GM12878 (cell line): Measurements from ENCODE around the gene FKBP7. TPM values are rescaled to one million over a fixed set of nuclear protein-coding genes. Genes with fewer than 3 reads are reported as not detected.

Experiments used
- ATAC-seq: fragments of 200-7000 bp; cut with Tn5 transposase; 3 replicates; pipeline ENCODE4 v1.9.1; 2020; ENCODE audit warnings: mild to moderate bottlenecking, moderate library complexity
- BruUV-seq: library from RNA; stranded (reverse); fragments of 400-500 nt; replicated peaks from 2 replicates; lab custom pipeline; 2021; lab: Mats Ljungman, UMichigan
- CTCF ChIA-PET: fragments of 300-600 bp; sonication (Branson Sonifier 250); formaldehyde crosslinking; extraction: SDS; loops from one replicate; lab custom pipeline; 2021; ENCODE audit warnings: inconsistent platforms; lab: Yijun Ruan, JAX
- POLR2A ChIA-PET: fragments of 350-600 bp; formaldehyde crosslinking; extraction: SDS; loops from one replicate; lab custom pipeline; 2021; ENCODE audit warnings: inconsistent platforms; lab: Charles Lee
- RAD21 ChIA-PET: fragments of 300-600 bp; sonication (Branson Sonifier 250); formaldehyde crosslinking; loops from one replicate; lab custom pipeline; 2023; ENCODE audit warnings: antibody characterized with exemption; ENCODE audit not compliant: unreplicated experiment; lab: Charles Lee
- SMC1A ChIA-PET: fragments of 300-600 bp; sonication (Branson Sonifier 250); formaldehyde crosslinking; loops from one replicate; lab custom pipeline; 2023; ENCODE audit not compliant: unreplicated experiment, uncharacterized antibody; lab: Charles Lee
- DNase-seq: peaks from one replicate; pipeline ENCODE4 v3.0.0-alpha.2; 2011; ENCODE audit warnings: low read depth, low spot score
- FAIRE-seq: peaks from 3 replicates; lab custom pipeline; 2011; peaks lifted over from hg19 to GRCh38; lab: Jason Lieb, UNC
- H2AFZ ChIP-seq: 2 replicates; pipeline ENCODE4 v1.6.0; 2011; ENCODE audit warnings: low read depth, low read length, control low read depth; ENCODE audit not compliant: control insufficient read depth
- H3K27ac ChIP-seq: 2 replicates; pipeline ENCODE4 v1.5.1; 2011; ENCODE audit warnings: control low read depth; ENCODE audit not compliant: control insufficient read depth, insufficient read depth
- H3K27me3 ChIP-seq, 2 experiments: replicated peaks in 1 of 2; 2 replicates each; pipeline versions ENCODE4 v1.6.0 to v1.6.1; 2011; ENCODE audit warnings: low read length in 1 of 2; ENCODE audit not compliant: control insufficient read depth in 2 of 2, insufficient read depth in 2 of 2
- H3K36me3 ChIP-seq, 2 experiments: 2 replicates each; pipeline ENCODE4 v1.5.1; 2011; ENCODE audit warnings: low read length in 1 of 2; ENCODE audit not compliant: control insufficient read depth in 2 of 2, insufficient read depth in 2 of 2
- H3K4me1 ChIP-seq: 2 replicates; pipeline ENCODE4 v1.6.1; 2011; ENCODE audit warnings: mild to moderate bottlenecking, low read length, moderate library complexity, mixed read lengths; ENCODE audit not compliant: control insufficient read depth, insufficient read depth
- H3K4me2 ChIP-seq: 2 replicates; pipeline ENCODE4 v1.6.0; 2011; ENCODE audit warnings: control low read depth; ENCODE audit not compliant: control insufficient read depth, insufficient read depth
- H3K4me3 ChIP-seq: fragments of 200-600 bp; sonication (generic); 2 replicates; pipeline ENCODE4 v1.5.1; 2016
- H3K79me2 ChIP-seq: 2 replicates; pipeline ENCODE4 v1.6.0; 2011; ENCODE audit warnings: low read length; ENCODE audit not compliant: control insufficient read depth, insufficient read depth
- H3K9ac ChIP-seq: 2 replicates; pipeline ENCODE4 v1.8.0; 2011; ENCODE audit warnings: low read length, control low read depth, mixed read lengths; ENCODE audit not compliant: control insufficient read depth, insufficient read depth
- H3K9me3 ChIP-seq: replicated peaks from 3 replicates; pipeline ENCODE4 v1.5.1; 2011; ENCODE audit warnings: mild to moderate bottlenecking, low read length; ENCODE audit not compliant: control insufficient read depth, insufficient read depth
- H4K20me1 ChIP-seq: 2 replicates; pipeline ENCODE4 v1.6.0; 2011; ENCODE audit not compliant: control insufficient read depth, insufficient read depth
- BACH1 ChIP-seq: fragments of 450-650 bp; IDR thresholded peaks from 2 replicates; pipeline ENCODE4 v1.6.1; 2017; ENCODE audit warnings: mild to moderate bottlenecking, borderline replicate concordance
- CEBPB ChIP-seq, 2 experiments: fragments of 150-350 bp in 1 of 2; IDR thresholded peaks; 2 replicates each; pipeline ENCODE4 v1.6.1; 2012 to 2014; ENCODE audit warnings: low read depth in 2 of 2, low read length in 2 of 2, borderline replicate concordance in 1 of 2, inconsistent platforms in 1 of 2
- CEBPZ ChIP-seq: fragments of 150-350 bp; IDR thresholded peaks from 2 replicates; pipeline ENCODE4 v1.6.1; 2016; ENCODE audit warnings: low read depth, low read length
- HSF1 ChIP-seq: fragments of 150-350 bp; IDR thresholded peaks from 2 replicates; pipeline ENCODE4 v1.6.1; 2014; ENCODE audit warnings: mild to moderate bottlenecking, low read depth, low read length
- KLF5 ChIP-seq: fragments of 450-650 bp; IDR thresholded peaks from 2 replicates; pipeline ENCODE4 v1.6.1; 2014; ENCODE audit warnings: mild to moderate bottlenecking; ENCODE audit not compliant: partially characterized antibody
- NR2F1 ChIP-seq: fragments of 450-650 bp; conservative IDR thresholded peaks from 2 replicates; pipeline ENCODE4 v1.6.1; 2017; ENCODE audit warnings: mild to moderate bottlenecking
- RELA ChIP-seq: fragments of 450-650 bp; IDR thresholded peaks from 2 replicates; pipeline ENCODE4 v1.8.0; 2014; ENCODE audit warnings: borderline replicate concordance; ENCODE audit not compliant: partially characterized antibody
- RUNX3 ChIP-seq: IDR thresholded peaks from 2 replicates; pipeline ENCODE4 v1.6.1; 2012; ENCODE audit warnings: low read length, inconsistent platforms
- TCF12 ChIP-seq: IDR thresholded peaks from 2 replicates; pipeline ENCODE4 v1.6.1; 2011; ENCODE audit warnings: low read depth, mild to moderate bottlenecking, low read length
- TCF7 ChIP-seq: IDR thresholded peaks from 2 replicates; pipeline ENCODE4 v1.6.1; 2014; ENCODE audit warnings: antibody characterized with exemption, borderline replicate concordance
- WGBS: methylation state at CpG from one replicate; pipeline ENCODE4 v1.1.6; 2016; ENCODE audit warnings: low lambda C conversion rate; ENCODE audit not compliant: insufficient replicate concordance, insufficient coverage; ENCODE audit errors: missing lambda C conversion rate; 5-methylcytosine and 5-hydroxymethylcytosine counted together
- in situ Hi-C: fragments of 300-500 bp; cut with MboI; formaldehyde crosslinking; loops from 9 replicates; pipeline ENCODE4 v1.14.3; 2018; ENCODE audit warnings: mixed read lengths
- intact Hi-C: fragments of 100-400 bp; cut with micrococcal nuclease; formaldehyde crosslinking; loops from one replicate; pipeline ENCODE4 v1.14.2; 2022; ENCODE audit not compliant: unreplicated experiment
- polyA plus RNA-seq, 11 experiments: library from polyadenylated mRNA; depleted of rRNA in 4 of 11; unstranded in 6 of 11; stranded (reverse) in 5 of 11; fragments of >200 nt; fragmentation: Nextera tagmentation in 4 of 11; fragmentation: Illumina TruSeq in 1 of 11; extraction: Ambion mirVana in 4 of 11; extraction: Trizol in 1 of 11; gene quantifications; 1 replicate in 1 of 11; 2 replicates in 10 of 11; pipeline versions ENCODE4 v1.2.1 to v1.2.3, GENCODE V29; 2011 to 2016; ENCODE audit warnings: inconsistent platforms in 2 of 11, missing spikeins in 2 of 11, low read depth in 1 of 11
- total RNA-seq, 4 experiments: library from RNA; depleted of rRNA in 3 of 4; stranded (reverse); fragments of >200 nt in 3 of 4; fragmentation: Illumina TruSeq in 1 of 4; extraction: Trizol in 1 of 4; gene quantifications; 2 replicates each; pipeline versions ENCODE4 v1.2.1 to v1.2.3, GENCODE V29; 2013 to 2021

Gene FKBP7
- total and polyA plus RNA-seq, 10 of the 15 experiments (the other 5 are each of a cell fraction or from before 2014, with no cell fraction given): 5.6 to 16.7 (median 12.5) TPM

GRCh38 chr2:178521304-178522150, 43.1 kb upstream of the FKBP7 start:
- WGBS: 76% methylated on average over 11 of the region's 11 CpGs
- no peak for TF ChIP-seq CEBPZ
- no peak for TF ChIP-seq HSF1
- TF ChIP-seq TCF7: no peak
- TF ChIP-seq KLF5: no peak
- no peak for TF ChIP-seq RUNX3
- no peak for TF ChIP-seq RELA
- TF ChIP-seq NR2F1: no peak
- no peak for TF ChIP-seq CEBPB (IDR thresholded peaks at IDR 0.05; ENCODE audit: borderline replicate concordance in 1 of 2, low read depth in 2 of 2, low read length in 2 of 2)
- TF ChIP-seq BACH1: no peak
- TF ChIP-seq TCF12: no peak
- intact Hi-C loops (loop anchor here (2.0 to 10.0 kb wide), 3 partner anchors 43 to 733 kb away; partner anchors contain the start of genes FKBP7 and RBM45), in situ Hi-C loops (no loop called here)
- no peak overlapping the region for H3K4me3 ChIP-seq
- H3K27me3 ChIP-seq: no peaks in the 10 kb centered on the region
- H3K9me3 ChIP-seq: no peaks in the 10 kb centered on the region; the same call in 1 of the 3 replicates
- ATAC-seq (no peak), FAIRE-seq (no peak), DNase-seq (no peak)
- ChIA-PET RAD21 (interaction anchor here (1.2 kb wide), 1 partner anchor 39 kb away, joined by 7 read pairs; no protein-coding TSS in a partner anchor), SMC1A (interaction anchor here (1.0 to 2.8 kb wide), 3 partner anchors 11 to 39 kb away, joined by 3 to 11 read pairs (median 6); no protein-coding TSS in a partner anchor), CTCF (interaction anchor here (1.2 to 1.5 kb wide), 2 partner anchors 12 to 17 kb away, joined by 3 to 4 read pairs; no protein-coding TSS in a partner anchor), POLR2A (interaction anchor here (1.5 kb wide), 1 partner anchor 8 kb away, joined by 6 read pairs; no protein-coding TSS in a partner anchor)
- H3K4me1 ChIP-seq: no peaks in the 10 kb centered on the region
- H3K27ac ChIP-seq: no peak overlapping the region
- no peaks in the 10 kb centered on the region for H3K36me3 ChIP-seq
- H3K9ac ChIP-seq: no peak overlapping the region
- H2AFZ ChIP-seq: no peak overlapping the region; the same call in 1 of the 2 replicates
- peaks cover 23% of the 10 kb centered on the region for H3K79me2 ChIP-seq
- no peak overlapping the region for H3K4me2 ChIP-seq
- no peaks in the 10 kb centered on the region for H4K20me1 ChIP-seq
- BruUV-seq: no TSS peak
